MM.1S (cell line): ENCODE measurements around the gene QPCTL.

ENCODE experiments used
- DNase-seq: peaks from one replicate; pipeline ENCODE4 v3.0.0-alpha.2; 2015
- H2AFZ ChIP-seq: fragments of 300-600 bp; sonication (generic); 2 replicates; pipeline ENCODE4 v1.6.0; 2016; ENCODE audit warnings: antibody characterized with exemption, low read length
- H3F3A ChIP-seq: fragments of 300-600 bp; sonication (generic); 2 replicates; pipeline ENCODE4 v1.6.1; 2016; ENCODE audit warnings: mild to moderate bottlenecking, antibody characterized with exemption, low read length, moderate library complexity, mixed read lengths; ENCODE audit not compliant: insufficient read depth
- H3K27ac ChIP-seq: fragments of 300-600 bp; sonication (generic); 2 replicates; pipeline ENCODE4 v1.5.1; 2016; ENCODE audit warnings: mild to moderate bottlenecking, low read length
- H3K27me3 ChIP-seq: fragments of 300-600 bp; sonication (generic); replicated peaks from 2 replicates; pipeline ENCODE4 v1.6.0; 2016; ENCODE audit warnings: low read length; ENCODE audit not compliant: insufficient read depth
- H3K36me3 ChIP-seq: fragments of 300-600 bp; sonication (generic); replicated peaks from 2 replicates; pipeline ENCODE4 v1.6.1; 2016; ENCODE audit warnings: mild to moderate bottlenecking, low read length, mixed read lengths; ENCODE audit not compliant: insufficient read depth
- H3K4me1 ChIP-seq: fragments of 300-600 bp; sonication (generic); 2 replicates; pipeline ENCODE4 v1.6.1; 2016; ENCODE audit warnings: low read length, mixed read lengths
- H3K4me2 ChIP-seq: fragments of 300-600 bp; sonication (generic); 2 replicates; pipeline ENCODE4 v1.6.0; 2016; ENCODE audit warnings: low read depth, low read length
- H3K4me3 ChIP-seq: fragments of 300-600 bp; sonication (generic); 2 replicates; pipeline ENCODE4 v1.5.1; 2016; ENCODE audit warnings: low read length, mixed read lengths
- H3K79me2 ChIP-seq: fragments of 300-600 bp; sonication (generic); 2 replicates; pipeline ENCODE4 v1.6.1; 2016; ENCODE audit warnings: mixed run types, low read length, mixed read lengths
- H3K9ac ChIP-seq: fragments of 300-600 bp; sonication (generic); 2 replicates; pipeline ENCODE4 v1.6.1; 2016; ENCODE audit warnings: low read length, mixed read lengths
- H3K9me2 ChIP-seq: fragments of 300-600 bp; sonication (generic); replicated peaks from 2 replicates; pipeline ENCODE4 v1.6.1; 2016; ENCODE audit warnings: mild to moderate bottlenecking, low read length, mixed read lengths; ENCODE audit not compliant: insufficient read depth
- H3K9me3 ChIP-seq: fragments of 300-600 bp; sonication (generic); replicated peaks from 2 replicates; pipeline ENCODE4 v1.6.1; 2016; ENCODE audit warnings: mild to moderate bottlenecking, low read length, mixed read lengths; ENCODE audit not compliant: insufficient read depth
- H4K20me1 ChIP-seq: fragments of 300-600 bp; sonication (generic); 2 replicates; pipeline ENCODE4 v1.6.1; 2016; ENCODE audit warnings: mild to moderate bottlenecking, low read length, moderate library complexity, mixed read lengths; ENCODE audit not compliant: insufficient read depth
- CTCF ChIP-seq: fragments of 300-600 bp; sonication (generic); IDR thresholded peaks from 2 replicates; pipeline ENCODE4 v1.5.1; 2016; ENCODE audit warnings: antibody characterized with exemption, low read length, mixed read lengths
- EZH2 ChIP-seq: fragments of 300-600 bp; sonication (generic); optimal IDR thresholded peaks from 2 replicates; pipeline ENCODE3; 2017; ENCODE audit warnings: low read depth, mild to moderate bottlenecking, antibody characterized with exemption, low read length, mixed read lengths
- EZH2phosphoT487 ChIP-seq: fragments of 300-600 bp; sonication (generic); IDR thresholded peaks from 2 replicates; pipeline ENCODE4 v1.6.1; 2018; ENCODE audit warnings: antibody characterized with exemption, low read length

The QPCTL gene

GRCh38 chr19:45752639-45753038, 60.2 kb downstream of the QPCTL start:
- Histone ChIP-seq H4K20me1 (no peaks in the 10 kb centered on the region), H3F3A (no peaks in the 10 kb centered on the region), H3K36me3 (no peaks in the 10 kb centered on the region), H3K4me3 (no peak overlapping the region), H3K27ac (no peak overlapping the region), H3K27me3 (0 out of 2 replicates have a peak, but pooled peaks cover under 1% of the 10 kb centered on the region), H3K4me2 (no peak overlapping the region), H3K9ac (no peak overlapping the region), H2AFZ (no peak overlapping the region), H3K4me1 (no peaks in the 10 kb centered on the region), H3K79me2 (no peaks in the 10 kb centered on the region), H3K9me2 (no peaks in the 10 kb centered on the region), H3K9me3 (no peaks in the 10 kb centered on the region)
- DNase-seq, result no peak
- no peak for TF ChIP-seq CTCF
- no peak for TF ChIP-seq EZH2phosphoT487
- no peak for TF ChIP-seq EZH2

GRCh38 chr19:45753548-45753947, 61.1 kb downstream of the QPCTL start:
- Histone ChIP-seq H4K20me1 (no peaks in the 10 kb centered on the region), H3K36me3 (no peaks in the 10 kb centered on the region), H3K9me2 (no peaks in the 10 kb centered on the region), H3K79me2 (no peaks in the 10 kb centered on the region), H3F3A (no peaks in the 10 kb centered on the region), H2AFZ (no peak overlapping the region), H3K4me2 (no peak overlapping the region), H3K27ac (no peak overlapping the region), H3K9me3 (no peaks in the 10 kb centered on the region), H3K4me1 (no peaks in the 10 kb centered on the region), H3K4me3 (no peak overlapping the region), H3K27me3 (no peaks in the 10 kb centered on the region), H3K9ac (no peak overlapping the region)
- DNase-seq, result no peak
- no peak for TF ChIP-seq CTCF
- TF ChIP-seq EZH2phosphoT487, result no peak
- no peak for TF ChIP-seq EZH2
